K562 (cell line): ENCODE measurements around the gene MRPL2. TPM values are rescaled to one million over a fixed set of nuclear protein-coding genes. Genes with fewer than 3 reads are reported as not detected.

Experiments
- CEBPZ ChIP-seq: fragments of 150-350 bp; IDR thresholded peaks from 2 replicates; pipeline ENCODE4 v1.6.1; 2014; ENCODE audit warnings: low read depth, mild to moderate bottlenecking, low read length, borderline replicate concordance
- GATAD2B ChIP-seq: fragments of 450-650 bp; IDR thresholded peaks from 2 replicates; pipeline ENCODE4 v1.6.1; 2017; ENCODE audit warnings: mild to moderate bottlenecking, borderline replicate concordance
- HDAC6 ChIP-seq: IDR thresholded peaks from 2 replicates; pipeline ENCODE4 v1.6.1; 2012; ENCODE audit warnings: low read depth, mild to moderate bottlenecking, control low read depth, inconsistent platforms, low read length, moderate library complexity
- HMBOX1 ChIP-seq: sonication (generic); IDR thresholded peaks from 2 replicates; pipeline ENCODE4 v1.6.1; 2016
- KDM4B ChIP-seq, 2 experiments: fragments of 450-650 bp in 1 of 2; sonication (generic) in 1 of 2; IDR thresholded peaks; 2 replicates each; pipeline ENCODE4 v1.6.1; 2016 to 2017; ENCODE audit warnings: borderline replicate concordance in 2 of 2, antibody characterized with exemption in 1 of 2, low read depth in 1 of 2, mild to moderate bottlenecking in 1 of 2
- MCM5 ChIP-seq: fragments of 450-650 bp; IDR thresholded peaks from 2 replicates; pipeline ENCODE4 v1.6.1; 2016; ENCODE audit warnings: low read depth
- NFATC3 ChIP-seq: fragments of 450-650 bp; IDR thresholded peaks from 2 replicates; pipeline ENCODE4 v1.6.1; 2017; ENCODE audit warnings: mild to moderate bottlenecking
- NFE2L1 ChIP-seq: fragments of 450-650 bp; IDR thresholded peaks from 2 replicates; pipeline ENCODE4 v1.6.1; 2016; ENCODE audit warnings: missing genetic modification characterization, low read depth, mild to moderate bottlenecking, missing compliant biosample characterization, moderate library complexity, borderline replicate concordance
- RBFOX2 ChIP-seq: fragments of 200-400 bp; formaldehyde crosslinking; IDR thresholded peaks from 2 replicates; pipeline ENCODE4 v1.6.1; 2017; ENCODE audit warnings: low read depth, mild to moderate bottlenecking, low read length, moderate library complexity
- SETDB1 ChIP-seq: IDR thresholded peaks from one replicate; pipeline ENCODE4 v1.6.1; 2012; ENCODE audit warnings: low read length, control low read depth, inconsistent platforms
- ZNF655 ChIP-seq: fragments of 250-450 bp; sonication (Bioruptor Pico); IDR thresholded peaks from 2 replicates; pipeline ENCODE4 v1.5.0; 2021
- polyA plus RNA-seq, 8 experiments: library from polyadenylated mRNA; depleted of rRNA in 4 of 8; stranded (reverse) in 5 of 8; unstranded in 3 of 8; fragments of >200 nt; fragmentation: Nextera tagmentation in 2 of 8; fragmentation: Illumina TruSeq in 1 of 8; extraction: Ambion mirVana in 2 of 8; extraction: Trizol in 1 of 8; gene quantifications; 2 replicates each; pipeline versions ENCODE4 v1.2.1 to v1.2.3, GENCODE V29; 2011 to 2014; ENCODE audit warnings: inconsistent platforms in 1 of 8, missing spikeins in 1 of 8
- total RNA-seq, 7 experiments: library from RNA; depleted of rRNA in 6 of 7; stranded (reverse); fragments of >200 nt in 6 of 7; fragmentation: Illumina TruSeq in 2 of 7; extraction: Trizol in 2 of 7; gene quantifications; 2 replicates each; pipeline versions ENCODE4 v1.2.1 to v1.2.3, GENCODE V29; 2011 to 2021; ENCODE audit warnings: low replicate concordance in 1 of 7
- TF ChIP-seq, protein P1 (sequence below): fragments of 150-350 bp; conservative IDR thresholded peaks from 2 replicates; pipeline ENCODE4 v1.6.1; 2014; ENCODE audit warnings: low read length
- TF ChIP-seq, protein P2 (sequence below): fragments of 450-650 bp; IDR thresholded peaks from 2 replicates; pipeline ENCODE4 v1.6.1; 2016; ENCODE audit warnings: missing biosample characterization, missing genetic modification characterization

The MRPL2 gene
- total and polyA plus RNA-seq, 9 of the 15 experiments (the other 6 are each of a cell fraction or from before 2014, with no cell fraction given) = 63.1 to 262 (median 121) TPM

- TF ChIP-seq, protein P1, sequence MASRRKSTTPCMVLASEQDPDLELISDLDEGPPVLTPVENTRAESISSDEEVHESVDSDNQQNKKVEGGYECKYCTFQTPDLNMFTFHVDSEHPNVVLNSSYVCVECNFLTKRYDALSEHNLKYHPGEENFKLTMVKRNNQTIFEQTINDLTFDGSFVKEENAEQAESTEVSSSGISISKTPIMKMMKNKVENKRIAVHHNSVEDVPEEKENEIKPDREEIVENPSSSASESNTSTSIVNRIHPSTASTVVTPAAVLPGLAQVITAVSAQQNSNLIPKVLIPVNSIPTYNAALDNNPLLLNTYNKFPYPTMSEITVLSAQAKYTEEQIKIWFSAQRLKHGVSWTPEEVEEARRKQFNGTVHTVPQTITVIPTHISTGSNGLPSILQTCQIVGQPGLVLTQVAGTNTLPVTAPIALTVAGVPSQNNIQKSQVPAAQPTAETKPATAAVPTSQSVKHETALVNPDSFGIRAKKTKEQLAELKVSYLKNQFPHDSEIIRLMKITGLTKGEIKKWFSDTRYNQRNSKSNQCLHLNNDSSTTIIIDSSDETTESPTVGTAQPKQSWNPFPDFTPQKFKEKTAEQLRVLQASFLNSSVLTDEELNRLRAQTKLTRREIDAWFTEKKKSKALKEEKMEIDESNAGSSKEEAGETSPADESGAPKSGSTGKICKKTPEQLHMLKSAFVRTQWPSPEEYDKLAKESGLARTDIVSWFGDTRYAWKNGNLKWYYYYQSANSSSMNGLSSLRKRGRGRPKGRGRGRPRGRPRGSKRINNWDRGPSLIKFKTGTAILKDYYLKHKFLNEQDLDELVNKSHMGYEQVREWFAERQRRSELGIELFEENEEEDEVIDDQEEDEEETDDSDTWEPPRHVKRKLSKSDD = no peak
- TF ChIP-seq ZNF655 (CRISPR knock-in tag) (no peak), HMBOX1 (peak; percentile 39; the same call in 1 of the 2 replicates), GATAD2B (no peak), SETDB1 (peak; percentile 60), KDM4B (IDR thresholded peaks at IDR 0.05; ENCODE audit: borderline replicate concordance in 2 of 2, low read depth in 1 of 2) (peak in 1 of 2 experiments; percentile 64; a peak in 1 of 4 replicates), NFE2L1 (no peak), RBFOX2 (peak; percentile 88), CEBPZ (no peak), HDAC6 (no peak), NFATC3 (no peak), MCM5 (no peak)
- TF ChIP-seq, protein P2, sequence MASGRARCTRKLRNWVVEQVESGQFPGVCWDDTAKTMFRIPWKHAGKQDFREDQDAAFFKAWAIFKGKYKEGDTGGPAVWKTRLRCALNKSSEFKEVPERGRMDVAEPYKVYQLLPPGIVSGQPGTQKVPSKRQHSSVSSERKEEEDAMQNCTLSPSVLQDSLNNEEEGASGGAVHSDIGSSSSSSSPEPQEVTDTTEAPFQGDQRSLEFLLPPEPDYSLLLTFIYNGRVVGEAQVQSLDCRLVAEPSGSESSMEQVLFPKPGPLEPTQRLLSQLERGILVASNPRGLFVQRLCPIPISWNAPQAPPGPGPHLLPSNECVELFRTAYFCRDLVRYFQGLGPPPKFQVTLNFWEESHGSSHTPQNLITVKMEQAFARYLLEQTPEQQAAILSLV = no peak
Observed at GRCh38 chr6:43013843-43014433, 45.3 kb downstream of the MRPL2 start, which contains the start of the genes KLHDC3 and MEA1 (continued).
